Measurements from ENCODE around the gene RBM33.

The RBM33 gene

DNA sequence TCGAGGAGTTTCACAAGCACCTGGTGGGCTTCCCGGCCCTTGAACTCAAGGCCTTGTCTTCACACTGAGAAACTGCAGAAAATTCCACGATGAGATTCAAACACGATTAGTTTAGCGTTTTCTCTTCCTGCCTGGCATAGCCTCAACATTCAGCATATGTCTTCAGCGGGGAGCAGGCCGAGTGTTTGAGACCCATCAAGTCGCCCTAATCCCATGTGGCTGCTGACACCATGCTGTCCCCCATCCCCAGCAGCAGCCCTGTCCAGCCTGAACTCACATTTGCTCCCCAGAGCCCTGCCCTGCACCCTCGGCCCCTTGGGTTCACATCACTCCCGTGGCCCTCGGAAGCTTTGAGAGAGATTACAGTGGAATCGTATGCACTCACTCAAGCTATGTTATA, 35.3 kb upstream of the RBM33 start:
- no peaks in the 10 kb centered on the region for H3K9me3 ChIP-seq (ENCODE audit: control insufficient read depth, insufficient read depth, low read depth, low read length)
- H3K4me3 ChIP-seq (ENCODE audit: low read depth, low read length) = no peak overlapping the region
- H3K36me3 ChIP-seq (ENCODE audit: control insufficient read depth in 2 of 2, insufficient read depth in 1 of 2, low read length in 2 of 2) = no peaks in the 10 kb centered on the region
- POLR2A ChIA-PET = no interaction called here
- CTCF ChIA-PET = interaction anchor here (0.6 to 1.1 kb wide), 2 partner anchors 10 to 176 kb away, joined by 3 to 7 read pairs; no protein-coding TSS in a partner anchor
- TF ChIP-seq ZNF324 (tag by site-specific recombination; IDR thresholded peaks at IDR 0.05) = no peak
- TF ChIP-seq ZNF654 (tag by site-specific recombination; IDR thresholded peaks at IDR 0.05; ENCODE audit: low read depth) = no peak
- TF ChIP-seq ZNF274 (IDR thresholded peaks at IDR 0.05; ENCODE audit: low read length) = no peak
- no peak for TF ChIP-seq ZNF274 (tag by site-specific recombination; IDR thresholded peaks at IDR 0.05; ENCODE audit: borderline replicate concordance)
- TF ChIP-seq, protein P1, sequence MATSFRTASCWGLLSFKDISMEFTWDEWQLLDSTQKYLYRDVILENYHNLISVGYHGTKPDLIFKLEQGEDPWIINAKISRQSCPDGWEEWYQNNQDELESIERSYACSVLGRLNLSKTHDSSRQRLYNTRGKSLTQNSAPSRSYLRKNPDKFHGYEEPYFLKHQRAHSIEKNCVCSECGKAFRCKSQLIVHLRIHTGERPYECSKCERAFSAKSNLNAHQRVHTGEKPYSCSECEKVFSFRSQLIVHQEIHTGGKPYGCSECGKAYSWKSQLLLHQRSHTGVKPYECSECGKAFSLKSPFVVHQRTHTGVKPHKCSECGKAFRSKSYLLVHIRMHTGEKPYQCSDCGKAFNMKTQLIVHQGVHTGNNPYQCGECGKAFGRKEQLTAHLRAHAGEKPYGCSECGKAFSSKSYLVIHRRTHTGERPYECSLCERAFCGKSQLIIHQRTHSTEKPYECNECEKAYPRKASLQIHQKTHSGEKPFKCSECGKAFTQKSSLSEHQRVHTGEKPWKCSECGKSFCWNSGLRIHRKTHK (tag by site-specific recombination; IDR thresholded peaks at IDR 0.05) = no peak
- TF ChIP-seq ZFP69B (tag by site-specific recombination; IDR thresholded peaks at IDR 0.05) = no peak
- TF ChIP-seq ZNF132 (tag by site-specific recombination; IDR thresholded peaks at IDR 0.05; ENCODE audit: borderline replicate concordance) = no peak
- TF ChIP-seq ZNF140 (tag by site-specific recombination; IDR thresholded peaks at IDR 0.05) = no peak
- TF ChIP-seq, protein P2, sequence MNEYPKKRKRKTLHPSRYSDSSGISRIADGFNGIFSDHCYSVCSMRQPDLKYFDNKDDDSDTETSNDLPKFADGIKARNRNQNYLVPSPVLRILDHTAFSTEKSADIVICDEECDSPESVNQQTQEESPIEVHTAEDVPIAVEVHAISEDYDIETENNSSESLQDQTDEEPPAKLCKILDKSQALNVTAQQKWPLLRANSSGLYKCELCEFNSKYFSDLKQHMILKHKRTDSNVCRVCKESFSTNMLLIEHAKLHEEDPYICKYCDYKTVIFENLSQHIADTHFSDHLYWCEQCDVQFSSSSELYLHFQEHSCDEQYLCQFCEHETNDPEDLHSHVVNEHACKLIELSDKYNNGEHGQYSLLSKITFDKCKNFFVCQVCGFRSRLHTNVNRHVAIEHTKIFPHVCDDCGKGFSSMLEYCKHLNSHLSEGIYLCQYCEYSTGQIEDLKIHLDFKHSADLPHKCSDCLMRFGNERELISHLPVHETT (tag by site-specific recombination; IDR thresholded peaks at IDR 0.05) = no peak
- no peak overlapping the region for H3K27ac ChIP-seq (ENCODE audit: extremely low read depth, low read depth, low read length)
- H3K4me1 ChIP-seq (ENCODE audit: control insufficient read depth, insufficient read depth, low read length) = no peaks in the 10 kb centered on the region

GRCh38 chr7:155610633-155611193, 33.7 kb upstream of the RBM33 start:
- ChIA-PET POLR2A (no interaction called here), CTCF (no interaction called here)
- Histone ChIP-seq H3K4me3 (ENCODE audit: low read depth, low read length) (no peak overlapping the region), H3K27ac (ENCODE audit: extremely low read depth, low read depth, low read length) (no peak overlapping the region), H3K36me3 (ENCODE audit: control insufficient read depth in 2 of 2, insufficient read depth in 1 of 2, low read length in 2 of 2) (no peaks in the 10 kb centered on the region), H3K9me3 (ENCODE audit: control insufficient read depth, insufficient read depth, low read depth, low read length) (no peaks in the 10 kb centered on the region), H3K4me1 (ENCODE audit: control insufficient read depth, insufficient read depth, low read length) (no peaks in the 10 kb centered on the region)
- no peak for TF ChIP-seq ZNF791 (tag by site-specific recombination; IDR thresholded peaks at IDR 0.05)
- TF ChIP-seq ZFHX2 (tag by site-specific recombination; conservative IDR thresholded peaks at IDR 0.05) = peak; percentile 60
- peak; percentile 82 for TF ChIP-seq EGR2 (tag by site-specific recombination; IDR thresholded peaks at IDR 0.05; ENCODE audit: low read depth)
- TF ChIP-seq ZNF404 (tag by site-specific recombination; IDR thresholded peaks at IDR 0.05) = no peak

DNA sequence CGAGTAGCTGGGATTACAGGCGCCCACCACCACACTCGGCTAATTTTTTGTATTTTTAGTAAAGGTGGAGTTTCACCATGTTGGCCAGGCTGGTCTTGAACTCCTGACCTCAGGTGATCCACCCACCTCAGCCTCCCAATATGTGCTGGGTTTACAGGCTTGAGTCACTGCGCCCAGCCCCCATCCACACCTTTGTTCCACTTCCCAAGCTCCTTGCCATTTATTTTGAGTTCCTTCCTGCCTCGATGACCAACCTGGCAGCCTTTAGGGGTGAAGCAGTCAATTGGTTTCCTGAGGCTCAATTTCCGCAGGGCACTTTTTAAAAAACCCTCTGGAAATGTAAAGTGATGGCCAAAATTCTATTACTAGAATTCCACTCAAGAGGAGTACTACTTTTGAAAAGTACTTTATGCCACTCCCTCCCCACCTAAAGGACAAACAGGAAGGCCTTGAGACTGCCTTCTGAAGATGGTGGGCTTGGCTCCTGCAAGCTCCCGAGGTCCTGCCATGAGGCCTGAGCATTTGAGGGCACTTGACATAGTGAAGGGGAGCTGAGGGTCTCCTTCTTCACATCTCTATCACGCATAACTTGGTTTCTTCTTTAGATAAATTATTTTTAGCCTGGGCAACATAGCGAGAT, 32.5 kb upstream of the RBM33 start:
- Histone ChIP-seq H3K9me3 (ENCODE audit: control insufficient read depth, insufficient read depth, low read depth, low read length) (no peaks in the 10 kb centered on the region), H3K4me3 (ENCODE audit: low read depth, low read length) (no peak overlapping the region), H3K36me3 (ENCODE audit: control insufficient read depth in 2 of 2, insufficient read depth in 1 of 2, low read length in 2 of 2) (no peaks in the 10 kb centered on the region), H3K4me1 (ENCODE audit: control insufficient read depth, insufficient read depth, low read length) (no peaks in the 10 kb centered on the region), H3K27ac (ENCODE audit: extremely low read depth, low read depth, low read length) (no peak overlapping the region)
- no peak for TF ChIP-seq ZSCAN16 (tag by site-specific recombination; IDR thresholded peaks at IDR 0.05)
- no peak for TF ChIP-seq ZSCAN30 (tag by site-specific recombination; IDR thresholded peaks at IDR 0.05)
- TF ChIP-seq ZNF600 (tag by site-specific recombination; IDR thresholded peaks at IDR 0.05) = no peak
- TF ChIP-seq ZNF354C (tag by site-specific recombination; IDR thresholded peaks at IDR 0.05; ENCODE audit: borderline replicate concordance, low read depth) = no peak
- TF ChIP-seq GFI1B (tag by site-specific recombination; IDR thresholded peaks at IDR 0.05) = no peak
- no peak for TF ChIP-seq ZNF266 (tag by site-specific recombination; IDR thresholded peaks at IDR 0.05; ENCODE audit: low read depth)
- TF ChIP-seq ZFP41 (tag by site-specific recombination; IDR thresholded peaks at IDR 0.05; ENCODE audit: borderline replicate concordance) = no peak
- no peak for TF ChIP-seq ZNF248 (tag by site-specific recombination; IDR thresholded peaks at IDR 0.05)
- TF ChIP-seq ZNF830 (tag by site-specific recombination; IDR thresholded peaks at IDR 0.05; ENCODE audit: low read depth) = no peak
- no peak for TF ChIP-seq ZNF19 (tag by site-specific recombination; IDR thresholded peaks at IDR 0.05; ENCODE audit: low read depth)
- no peak for TF ChIP-seq ZNF510 (tag by site-specific recombination; IDR thresholded peaks at IDR 0.05; ENCODE audit: insufficient replicate concordance)
- CTCF ChIA-PET = interaction anchor here (0.6 to 4.1 kb wide), 2 partner anchors 14 to 125 kb away, joined by 4 to 29 read pairs; no protein-coding TSS in a partner anchor
- POLR2A ChIA-PET = no interaction called here
